GM12801 (cell line): ENCODE results near the gene LRRC72.

ENCODE experiments used
- TF ChIP-seq, protein P1 (sequence below): IDR thresholded peaks from one replicate; pipeline ENCODE4 v1.5.1; 2011; ENCODE audit warnings: control low read depth; ENCODE audit not compliant: insufficient read length; ENCODE audit errors: extremely low read depth

The LRRC72 gene

GRCh38 chr7:16586081-16586874 is 59.7 kb downstream of the LRRC72 start:
- TF ChIP-seq, protein P1, sequence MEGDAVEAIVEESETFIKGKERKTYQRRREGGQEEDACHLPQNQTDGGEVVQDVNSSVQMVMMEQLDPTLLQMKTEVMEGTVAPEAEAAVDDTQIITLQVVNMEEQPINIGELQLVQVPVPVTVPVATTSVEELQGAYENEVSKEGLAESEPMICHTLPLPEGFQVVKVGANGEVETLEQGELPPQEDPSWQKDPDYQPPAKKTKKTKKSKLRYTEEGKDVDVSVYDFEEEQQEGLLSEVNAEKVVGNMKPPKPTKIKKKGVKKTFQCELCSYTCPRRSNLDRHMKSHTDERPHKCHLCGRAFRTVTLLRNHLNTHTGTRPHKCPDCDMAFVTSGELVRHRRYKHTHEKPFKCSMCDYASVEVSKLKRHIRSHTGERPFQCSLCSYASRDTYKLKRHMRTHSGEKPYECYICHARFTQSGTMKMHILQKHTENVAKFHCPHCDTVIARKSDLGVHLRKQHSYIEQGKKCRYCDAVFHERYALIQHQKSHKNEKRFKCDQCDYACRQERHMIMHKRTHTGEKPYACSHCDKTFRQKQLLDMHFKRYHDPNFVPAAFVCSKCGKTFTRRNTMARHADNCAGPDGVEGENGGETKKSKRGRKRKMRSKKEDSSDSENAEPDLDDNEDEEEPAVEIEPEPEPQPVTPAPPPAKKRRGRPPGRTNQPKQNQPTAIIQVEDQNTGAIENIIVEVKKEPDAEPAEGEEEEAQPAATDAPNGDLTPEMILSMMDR, result no peak

DNA sequence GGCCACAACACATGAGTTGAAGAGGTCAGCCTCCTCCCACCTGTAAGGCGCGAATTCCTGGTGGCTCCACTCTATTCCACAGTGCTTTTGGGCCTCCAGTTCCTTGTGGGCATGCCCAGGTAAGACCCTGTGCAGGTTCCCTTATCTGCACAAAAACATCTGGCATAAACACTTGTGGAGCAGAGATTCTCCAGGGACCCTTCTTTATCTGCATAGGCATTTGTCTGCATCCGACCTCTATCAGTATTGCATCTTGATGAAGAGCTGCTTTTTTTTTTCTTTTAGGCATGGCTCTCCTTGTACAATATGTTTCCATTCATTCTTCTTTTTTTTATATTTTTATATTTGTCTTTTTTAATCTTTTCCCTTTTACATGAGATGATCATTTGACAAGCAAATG is 60.5 kb downstream of the LRRC72 start:
- TF ChIP-seq, protein P1, result no peak

DNA sequence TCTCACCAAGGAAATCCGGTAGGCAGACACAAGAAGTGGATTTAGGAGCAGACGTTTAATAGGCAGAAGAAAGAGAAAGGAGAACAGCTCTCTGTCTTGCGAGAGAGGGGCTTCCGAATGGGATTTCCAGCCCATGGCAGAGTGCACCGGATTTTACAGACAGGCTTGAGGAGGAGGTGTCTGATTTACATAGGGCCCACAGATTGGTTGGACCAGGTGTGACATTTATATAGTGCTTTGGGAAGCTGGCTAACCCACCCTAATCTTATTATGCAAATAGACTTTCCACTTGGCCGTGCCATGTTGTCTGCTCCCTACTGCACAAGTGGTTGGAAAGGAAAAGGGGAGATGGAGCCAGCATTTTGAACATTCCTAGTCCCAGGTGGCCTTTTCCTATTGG is 61.2 kb downstream of the LRRC72 start:
- TF ChIP-seq, protein P1, result no peak

DNA sequence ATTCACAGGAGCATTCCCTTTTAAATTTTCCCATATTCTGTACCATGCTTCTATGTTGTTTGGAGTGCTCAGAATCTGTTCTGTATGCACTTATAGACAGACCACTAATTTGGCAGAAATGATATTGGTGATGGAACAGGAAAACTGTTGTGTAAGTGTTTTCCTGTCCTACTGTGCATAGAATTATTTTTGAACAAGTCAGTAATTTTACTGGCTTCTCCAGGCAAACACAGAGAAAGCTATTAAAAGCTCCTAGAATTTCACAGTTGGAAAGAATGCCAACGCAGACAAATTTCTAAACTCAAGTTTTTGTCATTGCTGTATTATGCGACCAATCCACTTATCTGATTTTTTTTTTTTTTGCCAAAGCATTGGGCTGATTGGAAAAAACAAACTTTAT is 63.3 kb downstream of the LRRC72 start:
- TF ChIP-seq, protein P1, result no peak

DNA sequence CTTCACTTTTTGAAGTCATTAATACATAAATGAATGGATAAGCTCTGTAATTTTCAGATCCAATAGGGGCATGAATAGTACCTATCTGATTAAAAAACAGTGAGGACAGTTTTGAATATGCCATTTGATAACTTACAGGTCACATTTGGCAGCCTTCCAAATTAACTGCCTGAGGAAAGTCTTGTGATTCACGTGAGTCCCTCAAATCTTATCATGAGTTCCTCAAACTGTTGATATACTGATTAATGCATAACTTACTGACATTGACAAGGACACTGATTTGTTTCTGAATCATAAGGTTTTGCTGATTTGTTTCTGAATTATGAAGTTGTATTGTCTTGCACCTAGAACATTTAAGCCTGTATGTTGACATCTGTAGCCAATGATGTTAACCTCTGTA is 63.8 kb downstream of the LRRC72 start:
- TF ChIP-seq, protein P1, result no peak

DNA sequence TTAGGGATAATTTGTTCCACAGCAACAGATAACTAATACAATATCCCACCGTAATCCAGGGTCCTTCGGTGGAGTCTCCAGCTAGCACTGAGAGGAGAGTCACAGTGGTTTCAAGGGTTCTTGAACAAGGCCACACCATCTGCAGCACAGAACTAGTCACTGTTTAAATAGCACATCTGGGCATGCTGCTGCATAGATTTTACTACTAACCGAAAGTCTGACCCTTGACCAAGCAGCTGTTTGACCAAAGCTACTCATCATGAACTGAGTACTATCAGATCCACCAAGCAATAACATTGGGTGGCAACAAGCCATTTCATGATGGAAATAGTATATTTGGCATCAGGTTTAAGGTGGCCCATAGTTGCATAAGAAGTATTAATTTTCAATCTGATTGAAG is 65.8 kb downstream of the LRRC72 start:
- TF ChIP-seq, protein P1, result no peak

DNA sequence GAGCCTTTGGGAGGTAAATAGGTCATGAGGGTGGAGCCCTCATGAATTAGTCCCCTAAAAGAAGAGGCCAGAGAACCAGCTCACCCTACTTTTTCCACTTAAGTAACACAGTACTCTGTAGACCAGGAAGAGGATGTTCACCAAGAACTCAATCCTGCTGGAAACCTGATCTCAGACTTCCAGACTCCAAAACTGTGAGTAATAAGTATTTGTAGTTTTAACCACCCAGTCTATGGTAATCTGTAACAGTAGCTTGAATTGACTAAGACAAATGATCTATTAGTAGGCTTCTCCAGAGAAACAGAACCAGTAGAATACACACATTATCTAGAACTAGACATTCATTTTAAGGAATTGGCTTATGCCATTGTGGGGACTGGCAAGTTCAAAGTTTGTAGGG is 67.4 kb downstream of the LRRC72 start:
- TF ChIP-seq, protein P1, result no peak

DNA sequence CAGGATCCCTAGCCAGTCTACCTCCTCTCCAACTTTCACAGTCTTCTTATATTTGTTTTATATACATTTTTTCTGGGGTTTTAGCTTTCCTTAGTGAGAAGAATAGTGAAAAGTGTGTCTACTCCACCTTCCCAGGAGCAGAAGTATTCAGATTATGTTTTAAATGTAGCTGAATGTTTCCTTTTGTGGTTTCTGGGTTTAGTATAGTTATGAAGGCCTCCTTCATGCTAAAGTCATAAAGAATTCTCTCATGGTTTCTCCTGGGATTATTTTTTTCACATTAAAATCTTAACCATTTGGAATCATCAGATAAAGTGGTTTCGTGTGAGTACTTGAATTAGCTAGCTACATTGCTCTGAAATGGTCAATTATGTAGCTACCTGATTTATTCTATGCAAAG is 68.1 kb downstream of the LRRC72 start:
- TF ChIP-seq, protein P1, result no peak
